Fibroblast of villous mesenchyme (primary cell): ENCODE results near the gene PLXNB3. TPM values are rescaled to one million over a fixed set of nuclear protein-coding genes. Genes with fewer than 3 reads are reported as not detected.
"Not testable (repeated sequence)": the region's sequence is repeated elsewhere in the genome, so short reads cannot be mapped to it uniquely, and the experiment has no call there.

Experiments used
- DNase-seq: peaks from one replicate; pipeline ENCODE4 v3.0.0-alpha.2; 2010; ENCODE audit warnings: low read depth
- H3K4me3 ChIP-seq: 2 replicates; pipeline ENCODE4 v1.5.1; 2011; ENCODE audit warnings: low read depth, mild to moderate bottlenecking, low read length
- total RNA-seq: library from RNA; depleted of rRNA; stranded (reverse); fragments of >200 nt; gene quantifications from 2 replicates; pipeline ENCODE4 v1.2.3, GENCODE V29; 2012
- TF ChIP-seq, protein P1 (sequence below): IDR thresholded peaks from 2 replicates; pipeline ENCODE4 v1.5.1; 2012; ENCODE audit warnings: low read depth, mild to moderate bottlenecking, low read length; ENCODE audit not compliant: insufficient read depth

The PLXNB3 gene
- total RNA-seq, 1 donor: 3.0 TPM

DNA sequence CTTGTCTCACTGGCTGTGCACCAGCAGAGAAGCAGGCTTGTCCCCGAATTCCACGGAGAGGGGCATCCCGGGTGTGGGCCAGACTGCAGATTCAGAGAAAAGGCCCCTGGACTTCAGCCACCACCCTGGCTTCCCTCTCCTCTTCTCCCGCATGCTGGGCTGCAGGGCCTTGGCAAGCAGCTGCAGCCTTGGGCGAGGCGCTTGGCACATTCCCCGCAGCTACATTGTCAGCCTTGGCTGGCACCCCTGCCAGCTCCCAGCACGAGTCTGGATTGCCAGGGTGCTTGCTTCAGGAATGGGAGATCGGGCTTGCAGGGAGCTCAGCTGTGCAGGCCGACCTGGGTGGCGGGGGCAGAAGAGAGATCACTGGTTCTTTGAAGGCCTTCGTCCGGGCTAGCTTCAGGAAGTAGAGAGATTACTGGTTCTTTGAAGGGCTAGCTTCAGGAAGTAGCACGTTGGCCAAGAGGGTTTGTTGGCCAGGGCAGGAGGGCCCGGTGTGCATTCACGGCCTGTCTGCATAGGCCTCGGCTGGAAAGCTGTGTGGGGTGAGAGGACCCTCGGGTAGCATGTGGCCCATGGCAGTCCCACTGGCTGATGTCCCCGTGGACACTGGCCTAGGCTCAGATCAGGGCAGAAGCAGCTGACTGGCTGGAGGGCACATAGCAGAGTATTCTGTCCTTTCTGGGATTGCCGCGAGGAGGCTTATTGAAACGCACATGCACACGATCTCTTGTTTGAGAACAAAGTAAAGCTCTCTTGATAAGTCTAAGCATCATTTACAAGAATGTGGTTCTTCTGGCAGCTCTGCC lies 36.7 kb upstream of the PLXNB3 start:
- peak; percentile 18 for DNase-seq
- TF ChIP-seq, protein P1, sequence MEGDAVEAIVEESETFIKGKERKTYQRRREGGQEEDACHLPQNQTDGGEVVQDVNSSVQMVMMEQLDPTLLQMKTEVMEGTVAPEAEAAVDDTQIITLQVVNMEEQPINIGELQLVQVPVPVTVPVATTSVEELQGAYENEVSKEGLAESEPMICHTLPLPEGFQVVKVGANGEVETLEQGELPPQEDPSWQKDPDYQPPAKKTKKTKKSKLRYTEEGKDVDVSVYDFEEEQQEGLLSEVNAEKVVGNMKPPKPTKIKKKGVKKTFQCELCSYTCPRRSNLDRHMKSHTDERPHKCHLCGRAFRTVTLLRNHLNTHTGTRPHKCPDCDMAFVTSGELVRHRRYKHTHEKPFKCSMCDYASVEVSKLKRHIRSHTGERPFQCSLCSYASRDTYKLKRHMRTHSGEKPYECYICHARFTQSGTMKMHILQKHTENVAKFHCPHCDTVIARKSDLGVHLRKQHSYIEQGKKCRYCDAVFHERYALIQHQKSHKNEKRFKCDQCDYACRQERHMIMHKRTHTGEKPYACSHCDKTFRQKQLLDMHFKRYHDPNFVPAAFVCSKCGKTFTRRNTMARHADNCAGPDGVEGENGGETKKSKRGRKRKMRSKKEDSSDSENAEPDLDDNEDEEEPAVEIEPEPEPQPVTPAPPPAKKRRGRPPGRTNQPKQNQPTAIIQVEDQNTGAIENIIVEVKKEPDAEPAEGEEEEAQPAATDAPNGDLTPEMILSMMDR: no peak
- peak overlapping the region; percentile 37 for H3K4me3 ChIP-seq

DNA sequence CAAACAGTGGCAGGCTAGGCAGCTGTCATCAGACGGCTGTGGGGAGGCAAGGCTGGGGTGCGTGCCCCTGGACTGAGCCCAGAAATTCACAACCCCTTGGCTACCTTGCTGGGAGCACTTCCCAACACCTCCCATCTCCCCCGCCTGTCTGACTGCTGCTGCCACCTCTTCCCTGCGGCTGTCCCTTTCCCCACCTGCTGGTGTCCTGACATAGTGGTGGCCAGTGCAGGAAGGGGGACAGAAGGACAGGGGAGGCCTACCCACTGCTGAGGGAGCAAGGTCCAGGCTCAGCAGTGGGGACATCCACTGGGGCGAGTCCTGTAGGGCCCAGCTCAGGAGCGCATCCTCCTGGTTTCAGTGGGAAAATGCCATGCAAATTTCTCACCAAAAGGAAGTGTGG lies 36.0 kb upstream of the PLXNB3 start:
- DNase-seq: no peak
- H3K4me3 ChIP-seq: no peak overlapping the region
- TF ChIP-seq, protein P1: no peak

DNA sequence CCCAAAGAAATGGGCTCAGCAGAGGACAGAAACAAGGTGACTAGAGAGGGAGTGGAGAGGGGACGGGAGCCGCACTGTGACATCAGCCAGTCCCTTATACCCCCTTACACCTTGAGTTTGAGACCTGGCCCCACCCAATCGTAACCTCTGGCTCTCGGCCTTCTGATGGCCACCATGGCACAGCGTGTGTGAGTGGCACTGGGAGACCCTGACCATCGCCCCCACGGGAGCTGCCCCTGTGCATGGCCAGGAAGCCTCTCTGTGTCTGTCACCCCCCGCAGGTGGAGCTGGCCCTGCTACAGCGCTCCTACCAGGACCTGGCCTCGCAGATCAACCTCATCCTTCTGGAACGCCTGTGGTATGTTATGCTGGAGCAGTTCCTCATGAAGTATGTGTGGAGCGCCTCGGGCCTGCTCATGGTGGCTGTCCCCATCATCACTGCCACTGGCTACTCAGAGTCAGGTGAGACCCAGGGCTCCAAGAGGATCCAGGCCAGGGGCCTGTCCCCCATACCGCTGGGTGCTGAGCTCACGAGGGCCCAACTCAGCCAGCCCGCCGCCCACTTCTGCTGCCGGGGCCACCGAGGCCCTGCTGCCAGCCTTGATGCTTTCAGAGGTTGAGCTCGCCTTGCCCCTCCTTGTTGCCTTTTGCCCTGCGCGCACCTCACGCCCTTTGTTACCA lies 35.0 kb upstream of the PLXNB3 start:
- TF ChIP-seq, protein P1: no peak
- H3K4me3 ChIP-seq: no peak overlapping the region
- no peak for DNase-seq

DNA sequence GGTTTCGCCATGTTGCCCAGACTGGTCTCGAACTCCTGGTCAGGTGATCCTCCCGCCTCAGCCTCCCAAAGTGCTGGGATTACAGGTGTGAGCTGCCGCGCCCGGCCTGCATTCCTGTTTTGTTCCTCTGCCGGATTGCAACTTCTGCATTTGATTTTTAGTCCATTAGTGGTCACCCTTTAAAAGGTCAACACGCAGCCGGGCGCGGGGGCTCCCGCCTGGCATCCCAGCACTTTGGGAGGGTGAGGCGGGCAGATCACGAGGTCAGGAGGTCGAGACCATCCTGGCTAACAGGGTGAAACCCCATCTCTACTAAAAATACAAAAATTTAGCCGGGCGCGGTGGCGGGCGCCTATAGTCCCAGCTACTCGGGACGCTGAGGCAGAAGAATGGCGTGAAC lies 33.9 kb upstream of the PLXNB3 start:
- not testable (repeated sequence) for DNase-seq, H3K4me3 ChIP-seq

DNA sequence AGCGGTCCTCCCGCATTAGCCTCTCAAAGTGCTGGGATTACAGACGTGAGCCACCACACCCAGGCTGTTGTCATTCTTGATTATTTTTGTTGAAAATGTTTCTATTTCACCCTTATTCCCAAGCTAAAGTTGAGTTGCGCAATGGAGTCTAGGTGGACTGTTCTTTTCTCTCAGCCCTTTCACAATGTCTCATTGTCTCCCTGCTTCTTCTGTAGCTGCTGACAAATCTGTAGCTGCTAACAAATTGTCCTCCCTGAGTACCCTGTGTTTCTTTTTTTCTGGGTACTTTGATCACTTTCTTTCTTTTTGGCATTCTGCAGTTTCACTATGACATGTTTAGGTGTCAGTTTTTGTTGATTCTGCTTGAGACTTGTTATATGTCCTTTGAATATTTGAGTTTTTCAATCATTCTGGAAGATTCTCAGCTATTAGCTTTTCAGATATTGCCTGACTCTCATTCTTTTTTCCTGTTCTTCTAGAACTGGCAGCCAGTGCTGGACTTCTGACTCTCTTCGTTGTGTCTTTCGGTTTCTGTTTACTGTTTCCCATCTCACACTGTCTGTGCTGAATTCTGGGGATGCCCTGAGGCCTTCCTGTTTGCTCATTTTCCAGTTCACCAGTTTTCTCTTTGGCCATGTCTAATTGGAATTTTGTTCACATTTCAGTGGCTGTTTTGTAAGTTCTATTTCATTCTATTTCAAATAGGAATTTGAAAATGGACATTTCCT lies 32.8 kb upstream of the PLXNB3 start:
- no peak overlapping the region for H3K4me3 ChIP-seq
- peak; percentile 59 for DNase-seq
- TF ChIP-seq, protein P1: no peak

DNA sequence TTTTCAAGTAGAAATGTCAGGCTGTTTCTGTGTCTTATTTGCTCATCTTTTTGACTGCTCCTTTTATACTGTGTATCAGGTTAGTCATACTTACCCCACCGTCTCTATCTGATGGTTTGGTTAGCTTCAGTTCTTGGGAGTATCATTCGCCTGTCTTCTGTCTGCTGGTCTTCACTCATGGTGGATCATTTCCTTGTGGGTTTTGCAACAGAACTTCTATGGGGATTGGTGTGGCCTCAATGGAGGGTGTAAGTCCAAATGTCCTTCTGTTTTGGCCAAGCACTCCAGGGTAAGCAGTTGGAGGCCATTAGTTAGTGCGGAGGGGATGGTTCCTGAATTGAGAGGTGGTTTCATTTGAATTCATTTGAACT lies 32.2 kb upstream of the PLXNB3 start:
- TF ChIP-seq, protein P1: no peak
- H3K4me3 ChIP-seq: no peak overlapping the region
- DNase-seq: no peak

DNA sequence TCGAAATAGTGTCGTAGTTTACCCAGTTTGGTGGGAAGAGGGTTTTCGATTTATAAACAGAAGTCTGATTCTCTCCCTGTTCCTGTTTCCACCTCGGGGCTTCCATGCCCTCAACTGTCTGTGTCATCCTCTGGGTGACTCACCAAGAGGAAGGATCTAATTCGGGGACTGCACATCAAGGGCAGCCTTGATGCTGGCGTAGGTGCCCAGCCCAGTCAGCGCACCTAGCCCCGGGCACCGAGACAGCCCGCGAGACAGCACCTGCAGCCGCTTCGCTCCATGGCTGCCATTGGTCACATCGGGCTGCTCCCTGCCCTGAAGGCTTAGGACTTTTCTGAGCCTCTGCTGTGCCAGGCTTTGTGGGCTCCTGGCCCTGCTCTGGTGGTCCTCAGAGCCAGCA lies 31.6 kb upstream of the PLXNB3 start:
- TF ChIP-seq, protein P1: no peak
- no peak overlapping the region for H3K4me3 ChIP-seq
- no peak for DNase-seq
